Upper lobe of left lung (tissue), 6 donors: ENCODE results near the gene KRT33B. TPM values are rescaled to one million over a fixed set of nuclear protein-coding genes. Genes with fewer than 3 reads are reported as not detected.

ENCODE experiments used
- ATAC-seq, 2 donors: fragments of 200-7000 bp; cut with Tn5 transposase; one replicate each; pipeline ENCODE4 v1.9.1; 2022; ENCODE audit warnings: mild to moderate bottlenecking in 2 of 2, moderate library complexity in 2 of 2; ENCODE audit not compliant: low FRiP score in 2 of 2
- DNase-seq, 2 donors: peaks; one replicate each; pipeline ENCODE4 v3.0.0-alpha.2; 2019 to 2020
- H3K27ac ChIP-seq, 4 donors: fragments of 200-600 bp; sonication (generic); one replicate each; pipeline ENCODE4 v1.5.1; 2016 to 2019
- H3K27me3 ChIP-seq, 4 donors: fragments of 200-600 bp; sonication (generic); one replicate each; pipeline ENCODE4 v1.5.1; 2017 to 2019
- H3K36me3 ChIP-seq, 4 donors: fragments of 200-600 bp; sonication (generic); one replicate each; pipeline ENCODE4 v1.5.1; 2016 to 2019
- H3K4me1 ChIP-seq, 4 donors: fragments of 200-600 bp; sonication (generic); one replicate each; pipeline ENCODE4 v1.5.1; 2018 to 2019
- H3K4me3 ChIP-seq, 4 donors: fragments of 200-600 bp; sonication (generic); one replicate each; pipeline ENCODE4 v1.5.1; 2017 to 2019; ENCODE audit warnings: mild to moderate bottlenecking in 2 of 4, moderate library complexity in 1 of 4
- H3K9me3 ChIP-seq, 4 donors: fragments of 200-600 bp; sonication (generic); one replicate each; pipeline ENCODE4 v1.5.1; 2018 to 2019
- CTCF ChIP-seq, 6 experiments: fragments of 450-650 bp in 4 of 6; fragments of 200-600 bp in 2 of 6; sonication (generic) in 2 of 6; IDR thresholded peaks; one replicate each; pipeline ENCODE4 v1.5.1; 2016 to 2019; ENCODE audit warnings: antibody characterized with exemption in 6 of 6
- EP300 ChIP-seq, 4 donors: sonication (generic); formaldehyde crosslinking; IDR thresholded peaks; one replicate each; pipeline ENCODE4 v1.5.1; 2017; ENCODE audit warnings: antibody characterized with exemption in 4 of 4, control low read depth in 2 of 4
- POLR2A ChIP-seq, 4 donors: fragments of 450-650 bp; IDR thresholded peaks; one replicate each; pipeline ENCODE4 v1.5.1; 2016 to 2017; ENCODE audit warnings: antibody characterized with exemption in 4 of 4, mild to moderate bottlenecking in 2 of 4
- POLR2AphosphoS5 ChIP-seq, 2 donors: sonication (generic); formaldehyde crosslinking; IDR thresholded peaks; one replicate each; pipeline ENCODE4 v1.5.1; 2017; ENCODE audit warnings: antibody characterized with exemption in 2 of 2
- WGBS, 2 donors: methylation state at CpG; one replicate each; pipeline ENCODE4 v1.1.5; 2017 to 2018; 5-methylcytosine and 5-hydroxymethylcytosine counted together
- total RNA-seq, 6 donors: library from RNA; depleted of rRNA in 4 of 6; stranded (reverse); fragments of >200 nt in 4 of 6; gene quantifications; one replicate each; pipeline versions ENCODE4 v1.1.0 to v1.2.1, GENCODE V29; 2016 to 2021
- donor health status: DM: no; HTN: no; CAD: no; lungs with moderate emphysema.
- donor health status: DM: no; HTN: yes; CAD: no; lungs with severe emphysema.

Gene KRT33B
- total RNA-seq, 6 donors from 2014 or later: not detected

- H3K27ac ChIP-seq: no peak overlapping the region
- H3K4me3 ChIP-seq: no peak overlapping the region
- ATAC-seq (no peak), DNase-seq (no peak)
- H3K27me3 ChIP-seq: no peaks in the 10 kb centered on the region
- no peaks in the 10 kb centered on the region for H3K9me3 ChIP-seq
- no peaks in the 10 kb centered on the region for H3K4me1 ChIP-seq
- TF ChIP-seq POLR2A (IDR thresholded peaks at IDR 0.05) (no peak), EP300 (IDR thresholded peaks at IDR 0.05) (no peak), POLR2AphosphoS5 (IDR thresholded peaks at IDR 0.05) (no peak), CTCF (IDR thresholded peaks at IDR 0.05) (no peak)
- H3K36me3 ChIP-seq: no peaks in the 10 kb centered on the region
- 89 to 100% methylated on average over 3 of the region's 3 CpGs for WGBS, 2 donors
Measured at GRCh38 chr17:41333836-41334235, 35.8 kb downstream of the KRT33B start.

- WGBS, 2 donors: 99 to 100% methylated on average over 5 of the region's 5 CpGs
- no peaks in the 10 kb centered on the region for H3K9me3 ChIP-seq
- no peaks in the 10 kb centered on the region for H3K27me3 ChIP-seq
- ATAC-seq (no peak), DNase-seq (no peak)
- TF ChIP-seq POLR2AphosphoS5 (IDR thresholded peaks at IDR 0.05) (no peak), EP300 (IDR thresholded peaks at IDR 0.05) (no peak), POLR2A (IDR thresholded peaks at IDR 0.05) (no peak), CTCF (IDR thresholded peaks at IDR 0.05) (no peak)
- H3K36me3 ChIP-seq: no peaks in the 10 kb centered on the region
- H3K4me3 ChIP-seq: no peak overlapping the region
- no peaks in the 10 kb centered on the region for H3K4me1 ChIP-seq
- H3K27ac ChIP-seq: no peak overlapping the region
Measured at GRCh38 chr17:41333098-41333497, 36.5 kb downstream of the KRT33B start.

- Histone ChIP-seq H3K27ac (no peak overlapping the region), H3K4me3 (no peak overlapping the region), H3K4me1 (no peaks in the 10 kb centered on the region), H3K9me3 (no peaks in the 10 kb centered on the region), H3K27me3 (no peaks in the 10 kb centered on the region), H3K36me3 (no peaks in the 10 kb centered on the region)
- DNase-seq: no peak
- WGBS, 2 donors: 91% methylated on average over 2 of the region's 2 CpGs; no CpG with 5 or more reads in 1 of the 2 donors
- ATAC-seq: no peak
- TF ChIP-seq POLR2AphosphoS5 (IDR thresholded peaks at IDR 0.05): no peak
Measured at GRCh38 chr17:41332239-41332638, 37.4 kb downstream of the KRT33B start.

- Histone ChIP-seq H3K27ac (no peak overlapping the region), H3K9me3 (no peaks in the 10 kb centered on the region), H3K4me1 (no peaks in the 10 kb centered on the region), H3K4me3 (no peak overlapping the region), H3K27me3 (no peaks in the 10 kb centered on the region), H3K36me3 (no peaks in the 10 kb centered on the region)
- ATAC-seq (no peak), DNase-seq (peak in 1 of 2 donors; percentile 56)
- WGBS, 2 donors: 56 to 73% methylated on average over 3 to 7 of the region's 7 CpGs
- TF ChIP-seq POLR2AphosphoS5 (IDR thresholded peaks at IDR 0.05) (no peak), POLR2A (IDR thresholded peaks at IDR 0.05) (no peak), EP300 (IDR thresholded peaks at IDR 0.05) (no peak), CTCF (IDR thresholded peaks at IDR 0.05) (no peak)
Measured at GRCh38 chr17:41331606-41332005, 38.0 kb downstream of the KRT33B start.

GRCh38 chr17:41329279-41329948, 40.2 kb downstream of the KRT33B start:
- Histone ChIP-seq H3K27ac (no peak overlapping the region), H3K4me3 (no peak overlapping the region), H3K27me3 (no peaks in the 10 kb centered on the region), H3K36me3 (no peaks in the 10 kb centered on the region), H3K4me1 (no peaks in the 10 kb centered on the region), H3K9me3 (no peaks in the 10 kb centered on the region)
- DNase-seq (peak in 1 of 2 donors; percentile 42), ATAC-seq (peak in 1 of 2 donors; percentile 15)
- no peak for TF ChIP-seq EP300 (IDR thresholded peaks at IDR 0.05)
- TF ChIP-seq CTCF (IDR thresholded peaks at IDR 0.05): peak; percentile 52 to 78 (median 63)
- 45 to 51% methylated on average over 6 to 13 of the region's 13 CpGs for WGBS, 2 donors
